Uterus (tissue), 4 donors: ENCODE data around the gene NTRK2. TPM values are rescaled to one million over a fixed set of nuclear protein-coding genes. Genes with fewer than 3 reads are reported as not detected.

Experiments used
- DNase-seq, 2 donors: peaks; one replicate each; pipeline ENCODE4 v3.0.0-alpha.2; 2019 to 2020
- H3K27ac ChIP-seq, 2 donors: fragments of 200-600 bp; sonication (generic); 1 replicate in 1 of 2; 2 replicates in 1 of 2; pipeline ENCODE4 v1.5.1; 2016 to 2018
- H3K27me3 ChIP-seq, 2 donors: fragments of 200-600 bp; sonication (generic); one replicate each; pipeline ENCODE4 v1.5.1; 2018 to 2019; ENCODE audit warnings: control low read depth in 1 of 2
- H3K36me3 ChIP-seq, 2 donors: fragments of 200-600 bp; sonication (generic); one replicate each; pipeline ENCODE4 v1.5.1; 2019; ENCODE audit warnings: control low read depth in 1 of 2
- H3K4me1 ChIP-seq, 2 donors: fragments of 200-600 bp; sonication (generic); one replicate each; pipeline ENCODE4 v1.5.1; 2018 to 2019; ENCODE audit warnings: control low read depth in 1 of 2
- H3K4me3 ChIP-seq, 2 donors: fragments of 200-600 bp; sonication (generic); 1 replicate in 1 of 2; 2 replicates in 1 of 2; pipeline ENCODE4 v1.5.1; 2018 to 2019; ENCODE audit warnings: mild to moderate bottlenecking in 1 of 2
- H3K9me3 ChIP-seq, 2 donors: fragments of 200-600 bp; sonication (generic); one replicate each; pipeline ENCODE4 v1.5.1; 2019; ENCODE audit warnings: control low read depth in 1 of 2
- POLR2A ChIP-seq, 2 donors: fragments of 450-650 bp; IDR thresholded peaks; one replicate each; pipeline ENCODE4 v1.6.1; 2016; ENCODE audit warnings: antibody characterized with exemption in 2 of 2, mild to moderate bottlenecking in 1 of 2, moderate library complexity in 1 of 2
- intact Hi-C: fragments of 100-400 bp; cut with DNase I; formaldehyde crosslinking; loops from one replicate; pipeline ENCODE4 v1.15.1; 2023; ENCODE audit warnings: low total_unique reads
- total RNA-seq, 4 donors: library from RNA; depleted of rRNA in 3 of 4; stranded (reverse); fragments of >200 nt in 3 of 4; gene quantifications; one replicate each; pipeline versions ENCODE4 v1.1.0 to v1.2.4, GENCODE V29; 2014 to 2023
- TF ChIP-seq, protein P1 (sequence below), 4 experiments: fragments of 200-600 bp in 2 of 4; fragments of 450-650 bp in 2 of 4; sonication (generic) in 2 of 4; IDR thresholded peaks; one replicate each; pipeline ENCODE4 v1.5.1; 2016 to 2019; ENCODE audit warnings: antibody characterized with exemption in 4 of 4, mild to moderate bottlenecking in 2 of 4, moderate library complexity in 1 of 4
- donor health status: DM: yes; HTN: yes; CAD: no.

Gene NTRK2
- total RNA-seq, 4 donors from 2014 or later = 6.5 to 23.2 (median 12.5) TPM

DNA sequence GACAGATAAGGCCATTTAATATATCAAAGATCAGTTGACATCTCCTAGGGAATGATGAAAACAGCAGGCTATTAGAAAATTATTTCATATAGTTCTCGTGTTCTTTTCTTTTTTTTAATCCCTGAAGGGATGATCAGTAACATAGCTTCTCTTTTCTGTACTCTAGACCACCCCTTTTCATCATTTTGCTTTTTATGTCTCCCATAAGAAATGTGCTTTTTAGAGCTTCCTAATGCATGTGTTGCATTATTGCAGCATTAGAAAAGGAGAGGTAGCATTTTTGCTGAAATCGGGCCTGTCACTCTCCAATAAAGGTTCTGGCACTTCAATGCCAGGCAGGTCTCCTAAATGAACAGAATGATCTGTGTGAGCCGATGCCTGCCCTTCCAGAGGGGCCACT is 143.3 kb downstream of the NTRK2 start:
- Histone ChIP-seq H3K4me1 (no peaks in the 10 kb centered on the region), H3K27ac (no peak overlapping the region), H3K9me3 (no peaks in the 10 kb centered on the region), H3K27me3 (no peaks in the 10 kb centered on the region), H3K4me3 (no peak overlapping the region), H3K36me3 (no peaks in the 10 kb centered on the region)
- intact Hi-C loops = no loop called here
- no peak for DNase-seq
- TF ChIP-seq, protein P1, sequence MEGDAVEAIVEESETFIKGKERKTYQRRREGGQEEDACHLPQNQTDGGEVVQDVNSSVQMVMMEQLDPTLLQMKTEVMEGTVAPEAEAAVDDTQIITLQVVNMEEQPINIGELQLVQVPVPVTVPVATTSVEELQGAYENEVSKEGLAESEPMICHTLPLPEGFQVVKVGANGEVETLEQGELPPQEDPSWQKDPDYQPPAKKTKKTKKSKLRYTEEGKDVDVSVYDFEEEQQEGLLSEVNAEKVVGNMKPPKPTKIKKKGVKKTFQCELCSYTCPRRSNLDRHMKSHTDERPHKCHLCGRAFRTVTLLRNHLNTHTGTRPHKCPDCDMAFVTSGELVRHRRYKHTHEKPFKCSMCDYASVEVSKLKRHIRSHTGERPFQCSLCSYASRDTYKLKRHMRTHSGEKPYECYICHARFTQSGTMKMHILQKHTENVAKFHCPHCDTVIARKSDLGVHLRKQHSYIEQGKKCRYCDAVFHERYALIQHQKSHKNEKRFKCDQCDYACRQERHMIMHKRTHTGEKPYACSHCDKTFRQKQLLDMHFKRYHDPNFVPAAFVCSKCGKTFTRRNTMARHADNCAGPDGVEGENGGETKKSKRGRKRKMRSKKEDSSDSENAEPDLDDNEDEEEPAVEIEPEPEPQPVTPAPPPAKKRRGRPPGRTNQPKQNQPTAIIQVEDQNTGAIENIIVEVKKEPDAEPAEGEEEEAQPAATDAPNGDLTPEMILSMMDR (IDR thresholded peaks at IDR 0.05) = no peak
- TF ChIP-seq POLR2A (IDR thresholded peaks at IDR 0.05) = no peak

GRCh38 chr9:84815554-84815953 is 146.0 kb downstream of the NTRK2 start:
- TF ChIP-seq, protein P1 (IDR thresholded peaks at IDR 0.05) = no peak
- no peak for TF ChIP-seq POLR2A (IDR thresholded peaks at IDR 0.05)
- DNase-seq = no peak
- Histone ChIP-seq H3K4me3 (no peak overlapping the region), H3K4me1 (no peaks in the 10 kb centered on the region), H3K9me3 (no peaks in the 10 kb centered on the region), H3K27me3 (no peaks in the 10 kb centered on the region), H3K27ac (no peak overlapping the region), H3K36me3 (no peaks in the 10 kb centered on the region)
- intact Hi-C loops = no loop called here

- Histone ChIP-seq H3K27ac (no peak overlapping the region), H3K4me3 (no peak overlapping the region), H3K4me1 (no peaks in the 10 kb centered on the region), H3K27me3 (no peaks in the 10 kb centered on the region), H3K36me3 (no peaks in the 10 kb centered on the region), H3K9me3 (no peaks in the 10 kb centered on the region)
- no peak for DNase-seq
- intact Hi-C loops = no loop called here
- TF ChIP-seq, protein P1 (IDR thresholded peaks at IDR 0.05) = no peak
- TF ChIP-seq POLR2A (IDR thresholded peaks at IDR 0.05) = no peak
Measured at GRCh38 chr9:84817038-84817437, 147.5 kb downstream of the NTRK2 start.

DNA sequence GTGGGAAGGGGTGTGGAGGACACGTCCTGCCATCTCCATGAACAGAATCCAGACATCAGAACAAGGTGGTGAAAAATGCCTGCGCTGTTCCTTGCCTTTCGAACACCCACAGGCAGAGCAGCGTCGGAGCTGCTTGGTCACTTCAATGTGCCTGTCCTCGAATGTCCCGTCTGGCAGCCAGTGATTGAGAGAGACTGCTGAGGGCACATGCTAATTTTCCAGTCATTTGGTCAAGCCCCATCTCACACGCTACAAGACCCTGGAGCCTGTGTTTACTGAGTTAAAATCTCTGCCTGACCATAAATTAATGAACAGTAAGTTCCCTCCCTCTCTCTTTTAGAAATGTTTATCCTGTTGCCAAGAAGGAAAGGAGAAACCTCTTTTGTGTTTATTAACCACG is 149.3 kb downstream of the NTRK2 start:
- Histone ChIP-seq H3K4me1 (no peaks in the 10 kb centered on the region), H3K9me3 (no peaks in the 10 kb centered on the region), H3K36me3 (no peaks in the 10 kb centered on the region), H3K27me3 (no peaks in the 10 kb centered on the region), H3K27ac (no peak overlapping the region), H3K4me3 (no peak overlapping the region)
- TF ChIP-seq POLR2A (IDR thresholded peaks at IDR 0.05) = no peak
- TF ChIP-seq, protein P1 (IDR thresholded peaks at IDR 0.05) = no peak
- no peak for DNase-seq
- intact Hi-C loops = no loop called here

GRCh38 chr9:84819491-84819991 is 150.0 kb downstream of the NTRK2 start:
- no peak for TF ChIP-seq POLR2A (IDR thresholded peaks at IDR 0.05)
- TF ChIP-seq, protein P1 (IDR thresholded peaks at IDR 0.05) = no peak
- intact Hi-C loops = no loop called here
- Histone ChIP-seq H3K4me3 (no peak overlapping the region), H3K36me3 (no peaks in the 10 kb centered on the region), H3K9me3 (no peaks in the 10 kb centered on the region), H3K27ac (no peak overlapping the region), H3K4me1 (no peaks in the 10 kb centered on the region), H3K27me3 (no peaks in the 10 kb centered on the region)
- DNase-seq = no peak
